HG03342 (cell line): ENCODE data around the gene CYP2C8.
"Not testable (repeated sequence)": the region's sequence is repeated elsewhere in the genome, so short reads cannot be mapped to it uniquely, and the experiment has no call there.

ENCODE experiments used
- ATAC-seq: cut with Tn5 transposase; IDR thresholded peaks from one replicate; pipeline ENCODE4 v1.9.1; 2021; ENCODE audit warnings: mild to moderate bottlenecking, moderate library complexity; ENCODE audit not compliant: unreplicated experiment

The CYP2C8 gene

DNA sequence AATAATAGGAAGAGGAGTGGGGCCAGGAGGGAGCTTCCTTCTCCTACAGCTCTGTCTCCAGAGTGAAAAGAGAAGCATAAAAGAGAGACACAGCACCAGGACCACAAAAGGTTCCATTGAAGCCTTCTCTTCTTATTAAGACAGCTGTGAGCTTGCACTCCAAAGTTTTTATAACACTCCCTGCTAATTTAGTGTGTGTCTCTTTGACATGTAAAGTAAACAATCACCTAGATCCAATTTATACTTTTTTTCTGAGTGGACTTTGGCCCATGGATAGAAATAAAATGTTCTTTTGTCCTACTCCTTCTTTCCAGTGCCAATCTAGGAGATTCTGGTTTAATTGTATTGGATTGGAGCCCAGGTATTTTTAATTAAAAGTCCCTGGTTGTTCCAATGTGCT is at the start of gene CYP2C8:
Gene CYP2C8, minus strand, starts transcription at position 212 of the 400 bp plus-strand sequence. Its CDS starts 95 bp downstream, at position 117.
- no peak for ATAC-seq

DNA sequence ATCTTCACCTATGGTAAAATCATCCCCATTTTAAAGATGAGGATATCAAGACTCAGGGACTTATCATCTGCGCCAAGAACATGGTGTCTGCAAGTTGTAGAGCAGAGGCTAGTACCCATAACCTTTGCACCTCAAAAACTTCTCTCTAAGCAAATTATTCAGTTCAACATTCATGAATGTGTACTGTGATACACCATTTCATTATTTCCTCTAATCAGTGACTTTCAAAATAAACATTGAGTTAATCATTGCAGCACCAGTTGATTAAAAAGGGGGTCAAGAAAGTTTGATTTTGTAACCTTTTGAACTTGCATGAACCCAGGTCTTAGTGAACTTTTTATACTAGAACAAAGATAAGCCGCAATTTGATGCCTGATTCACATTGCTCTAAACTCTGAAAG is 47.6 kb upstream of the CYP2C8 start:
- ATAC-seq: no peak

DNA sequence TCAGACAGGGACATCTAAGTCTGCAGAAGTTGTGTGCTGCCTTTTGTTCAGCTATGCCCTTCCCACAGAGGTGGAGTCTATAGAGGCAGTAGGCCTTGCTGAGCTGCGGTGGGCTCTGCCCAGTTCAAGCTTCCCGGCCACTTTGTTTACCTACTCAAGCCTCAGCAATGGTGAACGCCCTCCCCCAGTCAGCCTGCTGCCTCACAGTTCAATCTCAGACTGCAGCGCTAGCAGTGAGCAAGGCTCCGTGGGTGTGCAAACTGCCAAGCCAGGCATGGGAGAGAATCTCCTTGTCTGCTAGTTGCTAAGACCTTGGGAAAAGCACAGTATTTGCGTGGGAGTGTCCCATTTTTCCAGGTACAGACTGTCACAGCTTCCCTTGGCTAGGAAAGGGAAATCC is 41.5 kb upstream of the CYP2C8 start:
- not testable (repeated sequence) for ATAC-seq

DNA sequence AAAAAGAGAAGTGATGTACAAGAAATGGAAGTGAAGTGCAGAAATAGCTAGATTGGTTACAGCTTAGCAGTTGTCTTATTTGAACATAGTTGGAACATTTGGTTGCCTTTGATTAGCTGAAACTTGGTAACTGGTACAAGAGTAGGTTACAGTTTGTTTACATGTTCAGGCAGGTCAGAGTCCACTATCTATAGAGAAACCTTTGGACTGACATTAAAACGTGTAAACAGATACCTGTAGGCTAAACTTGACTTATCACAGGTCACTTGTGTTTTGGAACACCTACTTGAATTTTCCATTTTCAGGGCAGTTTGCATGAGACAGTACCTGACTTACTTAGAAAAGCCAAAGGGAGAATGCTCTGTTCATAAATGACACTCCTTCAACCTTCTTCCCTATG is 28.5 kb upstream of the CYP2C8 start:
- ATAC-seq: no peak

DNA sequence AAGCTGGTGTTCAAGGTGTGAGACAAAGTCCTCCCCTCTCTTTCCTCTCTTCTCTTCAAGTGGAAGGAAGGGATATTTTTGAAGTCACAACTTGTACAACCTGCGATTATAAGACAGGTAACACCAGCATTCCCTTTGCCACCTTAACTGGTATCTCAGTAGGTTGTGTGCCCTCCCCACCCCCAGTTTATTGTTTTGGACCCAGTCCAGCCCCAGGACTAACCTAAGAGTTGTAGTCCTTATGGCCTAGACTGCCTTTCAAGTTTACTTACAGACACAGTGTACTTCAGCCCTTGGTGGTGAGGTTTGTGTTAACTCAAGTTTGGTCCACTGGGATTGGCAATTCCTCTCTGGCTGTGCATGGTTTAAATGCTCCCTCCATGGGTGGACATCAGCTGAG is 26.8 kb upstream of the CYP2C8 start:
- no peak for ATAC-seq

DNA sequence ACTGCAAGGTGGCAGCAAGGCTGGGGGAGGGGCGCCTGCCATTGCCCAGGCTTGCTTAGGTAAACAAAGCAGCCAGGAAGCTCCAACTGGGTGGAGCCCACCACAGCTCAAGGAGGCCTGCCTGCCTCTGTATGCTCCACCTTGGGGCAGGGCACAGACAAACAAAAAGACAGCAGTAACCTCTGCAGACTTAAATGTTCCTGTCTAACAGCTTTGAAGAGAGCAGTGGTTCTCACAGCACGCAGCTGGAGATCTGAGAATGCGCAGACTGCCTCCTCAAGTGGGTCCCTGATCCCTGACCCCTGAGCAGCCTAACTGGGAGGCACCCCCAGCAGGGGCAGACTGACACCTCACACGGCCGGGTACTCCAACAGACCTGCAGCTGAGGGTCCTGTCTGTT is 10.3 kb upstream of the CYP2C8 start:
- ATAC-seq: not testable (repeated sequence)

DNA sequence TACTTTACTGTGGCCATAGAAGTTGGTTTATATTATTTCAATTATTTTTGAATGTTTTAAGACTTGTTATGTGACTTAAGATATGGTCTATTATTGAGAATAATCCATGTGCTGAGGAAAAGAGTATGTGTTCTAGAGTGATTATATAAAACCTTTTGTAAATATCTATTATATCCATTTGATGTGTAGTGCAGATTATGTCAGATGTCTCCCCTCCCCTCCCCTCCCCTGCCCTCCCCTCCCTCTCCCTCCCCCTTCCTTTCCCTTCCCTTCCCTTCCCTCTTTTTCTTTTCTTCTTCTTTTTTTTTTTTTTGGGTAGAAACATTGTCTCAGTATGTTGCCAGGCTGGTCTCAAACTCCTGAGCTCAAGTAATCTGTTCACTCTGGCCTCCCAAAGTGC is 8.3 kb upstream of the CYP2C8 start:
- ATAC-seq: no peak

DNA sequence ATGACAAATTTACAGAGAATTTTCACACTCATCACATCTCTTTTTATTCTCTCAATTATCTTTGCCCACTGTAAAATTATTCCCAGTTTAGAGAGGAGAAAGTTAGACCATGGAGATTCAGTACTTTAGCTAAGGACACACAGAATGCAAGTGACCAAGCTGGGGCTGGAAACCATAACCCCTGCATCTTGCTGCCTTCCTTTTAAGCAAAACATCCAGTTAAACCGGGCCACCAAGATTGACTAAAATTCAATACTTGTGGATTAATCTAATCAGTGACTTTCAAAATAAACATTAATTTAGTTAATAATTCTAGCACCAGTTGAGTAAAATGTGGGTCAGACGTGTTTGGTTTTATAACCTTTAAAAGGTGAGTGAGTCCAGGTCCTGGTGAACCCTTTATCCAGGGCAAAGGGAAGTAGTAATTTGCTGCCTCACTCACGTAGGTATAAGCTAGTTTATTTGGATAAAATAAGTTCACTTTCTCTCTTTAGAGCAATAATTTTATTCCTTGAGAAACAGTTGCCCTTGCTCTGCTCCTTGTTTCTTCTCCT is 1.9 kb upstream of the CYP2C8 start:
- ATAC-seq: no peak

DNA sequence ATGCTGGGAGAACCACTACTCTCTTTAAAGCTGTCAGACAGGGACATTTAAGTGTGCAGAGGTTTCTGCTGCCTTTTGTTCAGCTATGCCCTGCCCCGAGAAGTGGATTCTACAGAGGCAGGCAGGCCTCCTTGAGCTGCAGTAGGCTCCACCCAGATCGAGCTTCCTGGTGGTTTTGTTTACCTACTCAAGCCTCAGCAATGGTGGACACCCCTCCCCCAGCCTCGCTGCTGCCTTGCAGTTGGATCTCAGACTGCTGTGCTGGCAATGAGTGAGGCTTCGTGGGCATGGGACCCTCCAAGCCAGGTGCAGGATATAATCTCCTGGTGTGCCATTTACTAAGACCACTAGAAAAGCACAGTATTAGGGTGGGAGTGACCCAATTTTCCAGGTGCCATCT is 5.2 kb downstream of the CYP2C8 start:
- ATAC-seq: not testable (repeated sequence)

DNA sequence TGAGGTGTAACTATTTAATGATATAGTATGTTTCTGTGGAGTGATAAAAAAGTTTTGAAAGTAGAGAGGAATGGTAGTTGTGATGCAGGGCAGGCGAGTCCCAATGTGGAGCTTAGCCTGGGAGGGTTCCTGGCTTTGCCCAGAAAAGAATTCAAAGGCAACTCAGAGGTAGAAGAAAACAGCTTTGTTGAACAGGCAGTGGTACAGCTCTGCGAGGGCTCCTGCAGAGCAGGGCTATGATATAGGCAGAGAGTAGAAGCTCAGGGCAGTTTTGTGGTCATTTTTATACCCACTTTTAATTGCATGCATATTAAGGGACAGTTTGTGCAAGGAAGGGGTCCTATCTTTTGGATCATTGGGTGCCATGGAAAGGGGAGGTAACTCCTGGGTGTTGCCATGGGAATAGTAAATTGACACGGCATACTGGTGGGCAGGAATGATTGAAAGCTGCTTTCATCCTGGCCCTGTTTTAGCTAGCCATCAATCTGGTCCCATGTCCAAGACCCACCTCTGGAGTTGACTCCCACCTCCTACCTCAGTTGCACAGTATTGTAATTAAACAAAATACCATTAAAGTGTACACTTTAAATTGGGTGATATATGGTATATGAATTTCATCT is 12.4 kb downstream of the CYP2C8 start:
- no peak for ATAC-seq

DNA sequence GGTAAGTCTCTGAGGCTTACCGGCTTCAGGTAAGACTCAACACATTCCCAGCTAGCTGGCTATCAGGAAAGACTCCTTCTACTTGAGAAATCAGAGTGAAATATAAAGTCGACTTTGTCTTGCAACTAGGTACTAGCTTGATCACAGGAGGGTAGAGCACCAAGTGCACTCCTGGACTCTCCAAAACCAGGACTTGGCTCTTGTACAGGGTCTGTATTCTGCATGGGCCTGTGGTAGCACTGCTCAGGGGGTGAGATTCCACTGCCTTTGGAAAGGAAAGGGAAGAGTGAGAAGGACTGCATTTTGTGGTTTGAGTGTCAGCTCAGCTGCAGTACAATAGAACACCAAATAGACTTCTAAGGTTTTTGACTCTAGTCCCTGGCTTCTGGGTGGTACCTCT is 19.4 kb downstream of the CYP2C8 start:
- ATAC-seq: no peak

DNA sequence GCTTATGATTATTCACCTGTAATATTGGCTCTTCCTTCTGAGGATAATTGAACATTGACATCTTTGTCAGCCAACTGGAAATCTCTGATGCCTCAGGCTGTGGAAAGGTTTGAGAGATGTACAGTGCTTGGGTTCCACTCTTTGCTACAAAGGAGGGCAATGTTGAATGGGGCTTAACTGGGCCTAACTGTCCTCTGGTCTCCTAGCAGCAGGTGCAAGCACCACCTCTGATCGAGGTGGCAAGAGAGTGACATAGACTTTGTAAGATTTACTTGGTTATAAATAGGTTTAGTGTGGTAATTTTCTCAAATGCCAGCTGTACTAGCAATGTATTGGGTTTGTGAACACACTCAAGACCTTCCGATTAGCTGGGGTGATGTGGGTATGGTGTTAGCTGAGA is 21.1 kb downstream of the CYP2C8 start:
- ATAC-seq: no peak

DNA sequence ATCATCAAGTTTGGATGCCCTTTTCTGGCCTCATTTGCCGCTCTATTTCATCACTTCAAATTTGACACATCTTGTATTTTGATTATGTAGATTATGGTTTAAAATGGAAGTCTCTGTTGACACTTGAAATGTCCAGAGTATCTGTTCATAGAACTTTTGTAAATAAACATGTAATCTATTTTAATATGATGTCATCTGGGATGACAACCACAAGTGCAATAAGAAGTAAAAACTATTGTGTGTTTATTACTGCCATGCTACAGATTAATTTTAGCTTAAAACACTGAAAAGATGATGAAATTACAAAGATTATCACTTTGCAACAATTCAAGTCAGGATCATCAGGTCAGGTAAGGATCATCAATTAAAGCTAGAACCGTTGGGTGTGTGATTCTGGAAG is 30.0 kb downstream of the CYP2C8 start:
- no peak for ATAC-seq

DNA sequence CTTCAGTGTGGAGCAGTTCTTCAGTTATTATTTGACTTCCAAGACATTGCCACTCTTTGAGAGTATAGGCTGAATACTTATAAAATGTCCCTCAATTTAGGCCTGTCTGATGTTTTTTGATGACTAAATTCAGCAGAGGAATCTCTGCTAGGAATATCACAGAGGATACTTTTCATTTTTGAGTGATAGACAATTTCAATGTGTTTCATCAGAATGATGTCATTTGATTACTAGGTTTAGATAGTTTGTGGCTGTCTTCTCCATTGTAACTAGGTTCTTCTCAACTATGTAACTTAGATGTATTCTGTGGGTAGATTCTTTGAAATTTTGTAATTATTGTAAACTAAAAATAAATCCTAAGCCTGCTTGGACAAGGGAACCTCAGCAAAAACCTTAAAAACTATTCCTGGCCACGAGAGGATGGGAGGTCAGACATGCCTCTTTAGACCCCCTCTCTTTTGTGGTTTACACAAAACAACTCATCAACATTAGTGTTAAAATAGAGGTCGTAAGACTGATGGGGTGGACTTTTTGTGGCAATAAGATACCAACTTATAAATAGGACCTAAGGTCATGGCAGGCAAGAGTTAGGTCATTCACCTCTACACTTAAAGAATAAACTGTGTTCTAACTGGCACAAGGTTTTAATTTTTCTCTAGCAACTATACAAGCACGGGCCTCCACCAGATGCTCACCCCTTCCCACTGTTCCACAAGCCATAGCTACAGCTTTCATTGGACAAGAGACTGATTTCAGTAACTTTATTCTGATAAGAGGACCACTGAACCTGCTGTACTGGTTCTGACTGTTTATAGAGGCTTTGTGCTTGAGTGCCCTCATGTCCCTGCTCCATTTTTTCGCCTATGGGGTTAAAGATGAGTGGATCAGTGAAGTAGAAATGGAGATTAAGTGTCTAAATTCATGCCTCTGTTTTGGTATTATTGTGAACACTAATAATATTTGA is 33.7 kb downstream of the CYP2C8 start:
- ATAC-seq: no peak

DNA sequence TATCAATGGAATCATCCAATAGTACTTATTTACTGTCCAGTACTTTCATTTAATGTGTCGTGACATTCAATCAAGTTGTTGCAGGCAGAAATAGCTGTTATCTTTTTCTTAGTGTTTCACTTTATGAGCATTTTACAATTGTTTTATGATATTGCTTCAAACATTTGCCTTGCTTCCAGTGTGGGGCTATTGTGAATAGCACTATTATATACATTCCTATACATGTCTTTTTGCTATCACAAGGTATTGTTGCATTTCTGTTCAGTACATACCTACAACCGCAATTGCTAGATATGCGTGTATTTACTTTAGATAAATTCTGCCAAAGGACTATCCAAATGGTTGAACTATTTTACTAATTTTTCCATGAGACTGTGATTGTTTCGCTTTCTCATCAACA is 34.9 kb downstream of the CYP2C8 start:
- no peak for ATAC-seq

DNA sequence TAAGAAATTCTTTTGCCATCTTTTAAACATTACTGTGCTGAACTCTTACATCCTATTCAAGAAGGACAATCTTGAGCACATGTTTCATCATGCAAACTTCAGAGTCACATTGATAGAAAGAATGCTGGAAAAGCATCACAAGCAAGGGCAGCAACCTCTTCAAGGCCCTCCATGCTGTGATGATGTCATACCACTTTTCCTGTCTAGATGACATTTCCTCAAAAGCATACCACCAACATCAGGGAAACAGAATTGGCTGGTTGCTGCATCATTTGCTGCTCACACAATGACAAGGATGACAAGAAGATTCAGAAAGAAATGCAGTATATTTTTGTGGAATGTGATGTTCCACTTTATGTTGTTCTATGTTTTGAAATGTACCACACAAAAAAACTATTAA is 37.6 kb downstream of the CYP2C8 start:
- no peak for ATAC-seq

DNA sequence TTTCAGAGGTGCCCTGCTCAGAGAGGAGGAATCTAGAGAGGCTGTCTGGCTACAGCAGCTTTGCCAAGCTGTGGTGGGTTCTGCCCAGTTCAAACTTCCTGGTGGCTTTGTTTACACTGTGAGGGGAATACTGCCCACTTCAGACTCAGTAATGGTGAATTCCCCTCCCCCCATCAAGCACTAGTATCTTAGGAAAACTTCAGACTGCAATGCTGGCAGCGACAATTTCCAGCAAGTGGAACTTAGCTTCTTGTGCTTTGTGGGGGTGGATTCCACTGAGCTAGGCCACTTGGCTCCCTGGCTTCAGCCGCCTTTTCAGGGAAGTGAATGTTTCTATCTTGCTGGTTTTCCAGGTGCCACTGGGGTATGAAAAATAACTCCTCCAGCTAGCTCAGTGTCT is 42.8 kb downstream of the CYP2C8 start:
- no peak for ATAC-seq

DNA sequence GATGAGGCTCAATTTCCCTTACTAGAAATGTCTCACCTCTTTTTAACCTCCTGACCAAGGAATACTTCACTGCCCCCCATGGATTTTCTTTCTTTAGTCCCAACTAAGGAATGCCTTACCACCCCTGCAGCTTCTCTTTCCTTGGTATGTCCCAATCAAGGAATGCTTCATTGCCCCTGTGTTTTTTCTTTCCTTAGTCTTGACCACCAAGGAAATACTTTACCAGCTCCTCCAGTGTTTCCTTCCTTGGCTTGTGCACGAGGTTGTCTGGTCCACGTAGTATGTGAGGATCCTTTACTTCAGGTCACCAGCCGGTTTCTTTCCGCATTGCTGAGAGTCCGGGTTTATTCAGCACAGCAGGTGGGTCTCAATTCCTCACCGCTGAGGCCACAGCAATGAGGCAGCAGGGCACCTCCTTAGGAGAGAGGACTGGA is 71.5 kb downstream of the CYP2C8 start:
- no peak for ATAC-seq

DNA sequence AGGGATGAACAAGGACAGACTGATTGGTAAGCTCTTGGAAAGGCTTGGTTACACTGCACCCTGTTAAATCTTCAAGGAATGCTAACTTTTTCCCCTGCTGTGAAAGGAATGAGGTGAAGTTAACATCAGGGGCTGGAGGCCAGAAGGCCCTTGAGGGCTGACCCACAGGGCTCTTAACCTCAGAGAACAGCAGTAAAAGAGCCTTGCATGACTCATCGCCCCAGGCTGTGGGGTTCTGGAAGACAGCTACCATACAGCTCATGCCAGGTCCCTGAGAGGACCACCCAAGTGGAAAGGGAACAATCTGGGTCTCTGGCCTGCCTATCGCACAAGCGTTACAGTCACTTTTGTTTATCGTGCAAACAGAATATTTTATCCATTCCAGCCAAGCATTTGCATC is 76.5 kb downstream of the CYP2C8 start:
- ATAC-seq: no peak

DNA sequence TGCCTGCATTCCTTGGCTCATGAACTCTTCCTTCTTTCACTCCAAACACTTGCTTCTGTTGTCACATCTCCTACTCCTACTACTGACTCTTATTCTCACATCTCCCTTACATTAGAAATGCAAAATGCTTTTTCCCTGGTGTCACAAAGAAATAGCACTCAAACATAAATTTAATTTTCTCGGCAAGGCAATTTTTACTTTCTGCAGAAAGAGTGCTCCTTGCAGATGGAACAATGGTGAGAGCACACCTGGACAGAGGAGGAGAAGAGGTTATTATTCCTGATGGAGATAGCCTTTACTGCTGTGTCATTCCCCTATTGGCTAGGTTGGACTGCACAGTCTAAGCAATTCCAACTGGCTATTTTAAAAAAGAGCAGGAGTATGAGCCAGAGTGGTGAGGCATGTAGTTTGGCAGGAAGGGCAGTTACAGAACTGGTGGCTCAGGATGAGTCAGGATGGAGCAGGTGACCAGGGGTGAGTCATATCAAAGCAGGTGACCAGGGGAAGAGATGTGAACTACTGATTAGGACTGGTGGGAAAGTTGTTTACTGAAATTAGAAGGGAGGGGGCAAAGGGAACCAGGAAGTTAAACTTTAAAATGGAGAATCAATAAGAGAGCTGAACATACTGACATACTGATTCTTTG is 77.9 kb downstream of the CYP2C8 start:
- no peak for ATAC-seq

DNA sequence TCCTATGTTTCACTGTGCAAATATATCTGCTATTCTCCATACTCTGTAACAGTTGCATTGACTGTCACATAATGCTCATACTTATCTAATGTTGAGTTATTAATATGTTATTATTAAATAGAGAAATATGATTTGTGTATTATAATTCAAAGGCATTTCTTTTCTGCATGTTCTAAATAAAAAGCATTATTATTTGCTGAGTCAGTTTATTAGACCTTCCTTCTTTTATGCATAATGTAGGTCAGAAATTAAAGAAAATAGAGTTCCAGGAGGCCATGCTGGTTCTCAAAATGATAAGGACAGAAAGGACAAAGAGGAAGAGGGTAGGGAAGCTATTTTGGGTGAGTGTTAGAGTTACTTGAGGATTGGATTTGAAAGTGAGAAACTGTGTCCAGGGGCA is 80.1 kb downstream of the CYP2C8 start:
- no peak for ATAC-seq
